Measurements from ENCODE around the gene TULP3. TPM values are rescaled to one million over a fixed set of nuclear protein-coding genes. Genes with fewer than 3 reads are reported as not detected.
"Not testable (repeated sequence)": the region's sequence is repeated elsewhere in the genome, so short reads cannot be mapped to it uniquely, and the experiment has no call there.

TULP3 gene
- total and polyA plus RNA-seq, 7 experiments from 2014 or later, result 4.5 to 9.6 (median 6.7) TPM

- H3K36me3 ChIP-seq (ENCODE audit: control insufficient read depth in 2 of 3, insufficient read depth in 3 of 3, low read length in 3 of 3); DNase-seq; POLR2A ChIA-PET; H3K9me3 Mint-ChIP-seq; H3K4me1 ChIP-seq (ENCODE audit: control insufficient read depth in 2 of 2, insufficient read depth in 2 of 2, low read length in 2 of 2); ATAC-seq; H3K4me3 ChIP-seq (ENCODE audit: low read length); H3K27ac ChIP-seq (ENCODE audit: low read depth, low read length); H3K4me3 Mint-ChIP-seq; H3K27me3 ChIP-seq (ENCODE audit: control insufficient read depth in 2 of 2, insufficient read depth in 2 of 2, low read length in 2 of 2); H3K27me3 Mint-ChIP-seq; H3K9me3 ChIP-seq (ENCODE audit: control insufficient read depth in 2 of 3, low read length in 3 of 3): not testable (repeated sequence)
- intact Hi-C loops (cut with micrococcal nuclease), result loop anchor here in 1 of 2 donors (1.0 kb wide), 1 partner anchor 7 kb away; no protein-coding TSS in a partner anchor
- Mint-ChIP-seq H3K4me1 (peaks cover 0 to 24% (median 0%) of the 10 kb centered on the region in 7 donors), H3K27ac (peak overlapping the region in 1 of 9 donors; percentile 88), H3K36me3 (peaks cover 0 to 27% (median 0%) of the 10 kb centered on the region in 5 donors)
- CTCF ChIA-PET, result interaction anchor here (0.6 kb wide), 1 partner anchor 431 kb away, joined by 4 read pairs; no protein-coding TSS in a partner anchor
Measured at GRCh38 chr12:2868986-2869632, 21.6 kb upstream of the TULP3 start.

DNA sequence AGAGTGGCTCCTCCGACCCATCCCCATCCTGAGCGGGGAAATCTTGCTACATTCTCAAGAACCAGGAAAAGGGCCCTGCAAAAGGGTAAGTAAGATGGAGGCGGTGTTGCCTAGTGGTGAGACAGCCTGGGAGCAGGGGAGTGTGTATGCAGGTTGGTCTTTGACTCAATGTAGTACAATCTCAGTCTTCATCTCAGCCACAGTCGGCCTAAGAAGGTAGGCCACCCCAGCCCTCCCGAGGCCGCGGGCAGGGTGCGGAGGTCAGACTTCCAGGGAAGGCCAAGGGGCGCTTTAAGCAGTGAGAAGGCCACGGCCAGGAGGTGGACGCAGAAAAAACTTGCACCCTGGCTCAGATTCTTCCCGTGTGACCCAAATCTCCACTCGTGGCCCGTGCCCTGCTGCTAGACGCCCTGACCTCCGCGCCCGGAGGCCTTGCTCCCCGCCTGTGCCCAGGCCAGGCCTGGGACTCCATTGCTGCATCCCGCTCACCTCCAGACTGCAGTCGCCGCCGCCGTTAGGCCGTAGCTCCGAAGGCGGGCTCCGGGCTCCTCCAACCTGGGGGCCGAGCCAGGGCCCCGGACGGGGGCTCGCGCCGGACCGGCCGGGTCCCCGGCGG is 14.2 kb upstream of the TULP3 start:
- no peaks in the 10 kb centered on the region for H3K27me3 Mint-ChIP-seq
- no peaks in the 10 kb centered on the region for H3K9me3 Mint-ChIP-seq
- H3K27ac Mint-ChIP-seq, result peak overlapping the region; percentile 42 to 100 (median 93)
- H3K4me3 Mint-ChIP-seq, result peak overlapping the region; percentile 79 to 100 (median 90)
- Histone ChIP-seq H3K9me3 (ENCODE audit: control insufficient read depth in 2 of 3, low read length in 3 of 3) (no peaks in the 10 kb centered on the region), H3K27me3 (ENCODE audit: control insufficient read depth in 2 of 2, insufficient read depth in 2 of 2, low read length in 2 of 2) (no peaks in the 10 kb centered on the region), H3K36me3 (ENCODE audit: control insufficient read depth in 2 of 3, insufficient read depth in 3 of 3, low read length in 3 of 3) (peaks cover 0 to 7% (median 0%) of the 10 kb centered on the region in 3 experiments), H3K4me1 (ENCODE audit: control insufficient read depth in 2 of 2, insufficient read depth in 2 of 2, low read length in 2 of 2) (peaks cover 10 to 14% of the 10 kb centered on the region in 2 donors), H3K4me3 (ENCODE audit: low read length) (peak overlapping the region; percentile 83), H3K27ac (ENCODE audit: low read depth, low read length) (peak overlapping the region; percentile 94)
- peaks cover 0 to 21% (median 0%) of the 10 kb centered on the region in 5 donors for H3K36me3 Mint-ChIP-seq
- intact Hi-C loops (cut with micrococcal nuclease), result loop anchor here (1.0 to 5.0 kb wide), 7 partner anchors 8 to 876 kb away; partner anchors contain the start of genes ITFG2 (in 2 of the 2), TULP3 (in 2 of the 2), CRACR2A (in 1 of the 2) and FKBP4 (in 1 of the 2)
- ATAC-seq, result peak; percentile 51
- ChIA-PET CTCF (interaction anchor here (0.6 to 1.9 kb wide), 2 partner anchors 14 to 76 kb away, joined by 5 to 6 read pairs; partner anchors contain the start of gene TULP3), POLR2A (interaction anchor here (1.4 to 2.7 kb wide), 6 partner anchors 11 to 64 kb away, joined by 3 to 21 read pairs (median 6); partner anchors contain the start of genes ITFG2 and TULP3)
- H3K4me1 Mint-ChIP-seq, result peaks cover 21 to 50% (median 41%) of the 10 kb centered on the region in 7 donors
- DNase-seq, result peak in 1 of 9 donors; percentile 20

GRCh38 chr12:2877047-2877952 is 13.4 kb upstream of the TULP3 start, which contains the start of the genes FOXM1 and RHNO1:
TSS of gene FOXM1 (minus strand) at chr12:2877174. CDS start at chr12:2874478, 2,696 bp downstream.
TSS of gene RHNO1 (plus strand) at chr12:2877223. CDS start at chr12:2885367, 8,144 bp downstream.
- ChIA-PET POLR2A (interaction anchor here (1.4 to 2.7 kb wide), 7 partner anchors 12 to 81 kb away, joined by 3 to 21 read pairs (median 6); partner anchors contain the start of genes ITFG2 and TULP3), CTCF (interaction anchor here (0.6 to 1.9 kb wide), 2 partner anchors 13 to 77 kb away, joined by 5 to 6 read pairs; partner anchors contain the start of gene TULP3)
- H3K27me3 ChIP-seq (ENCODE audit: control insufficient read depth in 2 of 2, insufficient read depth in 2 of 2, low read length in 2 of 2), result no peaks in the 10 kb centered on the region
- H3K4me3 ChIP-seq (ENCODE audit: low read length), result peak within 1 kb of the TSS; percentile 83
- Mint-ChIP-seq H3K4me3 (peak within 1 kb of the TSS; percentile 89 to 100 (median 98)), H3K27ac (peak within 1 kb of the TSS; percentile 98 to 100 (median 99)), H3K9me3 (no peaks in the 10 kb centered on the region), H3K36me3 (peaks cover 0 to 23% (median 0%) of the 10 kb centered on the region in 5 donors), H3K4me1 (peaks cover 21 to 54% (median 45%) of the 10 kb centered on the region in 7 donors), H3K27me3 (no peaks in the 10 kb centered on the region)
- DNase-seq, result peak; percentile 79 to 92 (median 88)
- H3K4me1 ChIP-seq (ENCODE audit: control insufficient read depth in 2 of 2, insufficient read depth in 2 of 2, low read length in 2 of 2), result peaks cover 10 to 14% of the 10 kb centered on the region in 2 donors
- ATAC-seq, result peak; percentile 87
- peaks cover 0 to 7% (median 0%) of the 10 kb centered on the region in 3 experiments for H3K36me3 ChIP-seq (ENCODE audit: control insufficient read depth in 2 of 3, insufficient read depth in 3 of 3, low read length in 3 of 3)
- intact Hi-C loops (cut with micrococcal nuclease), result loop anchor here (1.0 to 5.0 kb wide), 6 partner anchors 13 to 875 kb away; partner anchors contain the start of genes ITFG2 (in 2 of the 2), TULP3 (in 2 of the 2), CRACR2A (in 1 of the 2) and FKBP4 (in 1 of the 2)
- H3K9me3 ChIP-seq (ENCODE audit: control insufficient read depth in 2 of 3, low read length in 3 of 3), result no peaks in the 10 kb centered on the region
- peak within 1 kb of the TSS; percentile 94 for H3K27ac ChIP-seq (ENCODE audit: low read depth, low read length)

- Histone ChIP-seq H3K27me3 (ENCODE audit: control insufficient read depth in 2 of 2, insufficient read depth in 2 of 2, low read length in 2 of 2) (no peaks in the 10 kb centered on the region), H3K9me3 (ENCODE audit: control insufficient read depth in 2 of 3, low read length in 3 of 3) (no peaks in the 10 kb centered on the region), H3K27ac (ENCODE audit: low read depth, low read length) (peak overlapping the region; percentile 94), H3K36me3 (ENCODE audit: control insufficient read depth in 2 of 3, insufficient read depth in 3 of 3, low read length in 3 of 3) (peaks cover 0 to 7% (median 0%) of the 10 kb centered on the region in 3 experiments), H3K4me3 (ENCODE audit: low read length) (peak overlapping the region; percentile 83), H3K4me1 (ENCODE audit: control insufficient read depth in 2 of 2, insufficient read depth in 2 of 2, low read length in 2 of 2) (peaks cover 10 to 14% of the 10 kb centered on the region in 2 donors)
- intact Hi-C loops (cut with micrococcal nuclease), result loop anchor here (1.0 to 5.0 kb wide), 6 partner anchors 12 to 874 kb away; partner anchors contain the start of genes ITFG2 (in 2 of the 2), TULP3 (in 2 of the 2), CRACR2A (in 1 of the 2) and FKBP4 (in 1 of the 2)
- peaks cover 0 to 23% (median 0%) of the 10 kb centered on the region in 5 donors for H3K36me3 Mint-ChIP-seq
- H3K4me1 Mint-ChIP-seq, result peaks cover 21 to 59% (median 45%) of the 10 kb centered on the region in 7 donors
- peak overlapping the region; percentile 98 to 100 (median 99) for H3K27ac Mint-ChIP-seq
- H3K4me3 Mint-ChIP-seq, result peak overlapping the region; percentile 89 to 100 (median 98)
- ATAC-seq (peak; percentile 30), DNase-seq (peak in 1 of 9 donors; percentile 5)
- no peaks in the 10 kb centered on the region for H3K9me3 Mint-ChIP-seq
- CTCF ChIA-PET, result interaction anchor here (1.9 kb wide), 1 partner anchor 12 kb away, joined by 6 read pairs; the partner anchor contains the start of gene TULP3
- POLR2A ChIA-PET, result interaction anchor here (0.6 to 2.7 kb wide), 11 partner anchors 10 to 186 kb away, joined by 3 to 21 read pairs (median 4); partner anchors contain the start of genes FKBP4, ITFG2 and TULP3
- no peaks in the 10 kb centered on the region for H3K27me3 Mint-ChIP-seq
Measured at GRCh38 chr12:2877953-2878732, 12.5 kb upstream of the TULP3 start.

- intact Hi-C loops (cut with micrococcal nuclease), result loop anchor here in 1 of 2 donors (5.0 kb wide), 2 partner anchors 188 to 872 kb away; partner anchors contain the start of gene CRACR2A
- peak overlapping the region in 5 of 9 donors; percentile 6 to 99 (median 65) for H3K27ac Mint-ChIP-seq
- no peaks in the 10 kb centered on the region for H3K9me3 Mint-ChIP-seq
- peaks cover 10 to 14% of the 10 kb centered on the region in 2 donors for H3K4me1 ChIP-seq (ENCODE audit: control insufficient read depth in 2 of 2, insufficient read depth in 2 of 2, low read length in 2 of 2)
- POLR2A ChIA-PET, result interaction anchor here (1.1 to 2.5 kb wide), 2 partner anchors 8 to 10 kb away, joined by 3 to 12 read pairs; partner anchors contain the start of gene TULP3
- H3K27ac ChIP-seq (ENCODE audit: low read depth, low read length), result no peak overlapping the region
- no peaks in the 10 kb centered on the region for H3K9me3 ChIP-seq (ENCODE audit: control insufficient read depth in 2 of 3, low read length in 3 of 3)
- peaks cover 21 to 57% (median 50%) of the 10 kb centered on the region in 7 donors for H3K4me1 Mint-ChIP-seq
- no peak overlapping the region for H3K4me3 ChIP-seq (ENCODE audit: low read length)
- CTCF ChIA-PET, result no interaction called here
- peaks cover 0 to 28% (median 4%) of the 10 kb centered on the region in 5 donors for H3K36me3 Mint-ChIP-seq
- H3K36me3 ChIP-seq (ENCODE audit: control insufficient read depth in 2 of 3, insufficient read depth in 3 of 3, low read length in 3 of 3), result peaks cover 0 to 7% (median 0%) of the 10 kb centered on the region in 3 experiments
- no peak for DNase-seq
- ATAC-seq, result no peak
- H3K27me3 ChIP-seq (ENCODE audit: control insufficient read depth in 2 of 2, insufficient read depth in 2 of 2, low read length in 2 of 2), result no peaks in the 10 kb centered on the region
- H3K27me3 Mint-ChIP-seq, result no peaks in the 10 kb centered on the region
- H3K4me3 Mint-ChIP-seq, result peak overlapping the region; percentile 28 to 99 (median 73)
Measured at GRCh38 chr12:2879853-2880252, 10.8 kb upstream of the TULP3 start.
